Keratinocyte (primary cell): ENCODE results near the gene C3orf33. TPM values are rescaled to one million over a fixed set of nuclear protein-coding genes. Genes with fewer than 3 reads are reported as not detected.

Source experiments
- DNase-seq: peaks from one replicate; pipeline ENCODE4 v3.0.0-alpha.2; 2011; ENCODE audit warnings: low read depth, missing footprints, low spot score
- FAIRE-seq: peaks from 2 replicates; lab custom pipeline; 2011; peaks lifted over from hg19 to GRCh38; lab: Jason Lieb, UNC
- H2AFZ ChIP-seq: 2 replicates; pipeline ENCODE4 v1.6.0; 2012; ENCODE audit warnings: low read length, control low read depth, inconsistent platforms; ENCODE audit not compliant: control insufficient read depth
- H3K27ac ChIP-seq: 2 replicates; pipeline ENCODE4 v1.5.1; 2011; ENCODE audit warnings: low read length; ENCODE audit not compliant: control insufficient read depth, insufficient read depth
- H3K27me3 ChIP-seq: 3 replicates; pipeline ENCODE4 v1.6.0; 2011; ENCODE audit warnings: low read length; ENCODE audit not compliant: control insufficient read depth, insufficient read depth; ENCODE audit errors: extremely low read depth
- H3K36me3 ChIP-seq, 2 experiments: 2 replicates in 1 of 2; 3 replicates in 1 of 2; pipeline ENCODE4 v1.5.1; 2011; ENCODE audit warnings: low read length in 2 of 2, mild to moderate bottlenecking in 1 of 2; ENCODE audit not compliant: control insufficient read depth in 2 of 2, insufficient read depth in 2 of 2; ENCODE audit errors: extremely low read depth in 1 of 2
- H3K4me1 ChIP-seq: 3 replicates; pipeline ENCODE4 v1.5.1; 2011; ENCODE audit warnings: low read length; ENCODE audit not compliant: control insufficient read depth, insufficient read depth; ENCODE audit errors: extremely low read depth
- H3K4me2 ChIP-seq: 3 replicates; pipeline ENCODE4 v1.6.0; 2011; ENCODE audit warnings: low read depth, low read length; ENCODE audit not compliant: control insufficient read depth, insufficient read depth; ENCODE audit errors: extremely low read depth
- H3K4me3 ChIP-seq, 3 experiments: fragments of 200-600 bp in 1 of 3; sonication (generic) in 1 of 3; 2 replicates in 2 of 3; 3 replicates in 1 of 3; pipeline ENCODE4 v1.5.1; 2011 to 2016; ENCODE audit warnings: low read length in 3 of 3, mild to moderate bottlenecking in 3 of 3, control low read depth in 2 of 3, inconsistent platforms in 1 of 3, low read depth in 1 of 3, mixed read lengths in 1 of 3, mixed run types in 1 of 3, moderate library complexity in 1 of 3; ENCODE audit not compliant: control insufficient read depth in 2 of 3, insufficient read depth in 2 of 3; ENCODE audit errors: extremely low read depth in 1 of 3
- H3K79me2 ChIP-seq: 2 replicates; pipeline ENCODE4 v1.6.0; 2012; ENCODE audit warnings: low read length; ENCODE audit not compliant: control insufficient read depth, insufficient read depth
- H3K9ac ChIP-seq: 3 replicates; pipeline ENCODE4 v1.6.0; 2011; ENCODE audit warnings: low read length; ENCODE audit not compliant: control insufficient read depth, insufficient read depth; ENCODE audit errors: extremely low read depth
- H3K9me1 ChIP-seq: 3 replicates; pipeline ENCODE4 v1.6.0; 2011; ENCODE audit warnings: low read length; ENCODE audit not compliant: control insufficient read depth, insufficient read depth; ENCODE audit errors: extremely low read depth
- H3K9me3 ChIP-seq: 2 replicates; pipeline ENCODE4 v1.5.1; 2012; ENCODE audit warnings: low read depth, low read length; ENCODE audit not compliant: control insufficient read depth
- H4K20me1 ChIP-seq: 3 replicates; pipeline ENCODE4 v1.6.0; 2011; ENCODE audit warnings: low read length; ENCODE audit not compliant: control insufficient read depth, insufficient read depth; ENCODE audit errors: extremely low read depth
- CTCF ChIP-seq, 3 experiments: IDR thresholded peaks in 1 of 3; conservative IDR thresholded peaks in 1 of 3; optimal IDR thresholded peaks in 1 of 3; 2 replicates in 2 of 3; 3 replicates in 1 of 3; pipeline versions ENCODE3 to v1.5.1; 2011; ENCODE audit warnings: low read length in 3 of 3, mild to moderate bottlenecking in 3 of 3, moderate library complexity in 2 of 3, control low read depth in 1 of 3, inconsistent platforms in 1 of 3; ENCODE audit not compliant: insufficient read depth in 2 of 3; ENCODE audit errors: extremely low read depth in 1 of 3
- EZH2 ChIP-seq: IDR thresholded peaks from one replicate; pipeline ENCODE4 v1.6.1; 2012; ENCODE audit warnings: inconsistent platforms, mild to moderate bottlenecking, low read length, moderate library complexity
- dilution Hi-C: fragments of 300-500 bp; cut with MboI; formaldehyde crosslinking; loops from one replicate; pipeline ENCODE4 v1.7.0; 2020; ENCODE audit warnings: low sequenced_read_pairs; ENCODE audit not compliant: extremely low pct_ligation_motif_present
- polyA plus RNA-seq, 5 experiments: library from polyadenylated mRNA; depleted of rRNA in 3 of 5; stranded (reverse) in 3 of 5; stranded (forward) in 1 of 5; unstranded in 1 of 5; fragments of >200 nt; gene quantifications; 1 replicate in 1 of 5; 2 replicates in 3 of 5; 3 replicates in 1 of 5; pipeline versions ENCODE4 v1.2.1 to v1.2.3, GENCODE V29; 2011 to 2012; ENCODE audit warnings: missing spikeins in 2 of 5, low read depth in 1 of 5, low replicate concordance in 1 of 5

The C3orf33 gene
- polyA plus RNA-seq, 1 donor (not counting 4 experiments of a cell fraction or from before 2014, with no cell fraction given) = 2.9 TPM

GRCh38 chr3:155747946-155748290 is 58.2 kb downstream of the C3orf33 start:
- dilution Hi-C loops = no loop called here
- no peak for FAIRE-seq
- H3K27ac ChIP-seq = no peak overlapping the region

GRCh38 chr3:155747286-155747945 is 58.7 kb downstream of the C3orf33 start:
- H3K4me2 ChIP-seq = no peak overlapping the region
- H2AFZ ChIP-seq = no peak overlapping the region
- TF ChIP-seq CTCF (optimal IDR thresholded peaks at IDR 0.05 in 1 of 3, IDR thresholded peaks at IDR 0.05 in 1 of 3, conservative IDR thresholded peaks at IDR 0.05 in 1 of 3; ENCODE audit: extremely low read depth in 1 of 3, insufficient read depth in 2 of 3, low read length in 3 of 3) (no peak), EZH2 (no peak)
- dilution Hi-C loops = no loop called here
- H3K9me1 ChIP-seq = no peaks in the 10 kb centered on the region
- no peaks in the 10 kb centered on the region for H3K36me3 ChIP-seq
- H3K9ac ChIP-seq = no peak overlapping the region
- peaks cover 34% of the 10 kb centered on the region for H3K27me3 ChIP-seq
- DNase-seq = no peak
- H3K4me3 ChIP-seq = no peak overlapping the region
- FAIRE-seq = no peak
- peaks cover 13% of the 10 kb centered on the region for H3K4me1 ChIP-seq
- H3K9me3 ChIP-seq = no peaks in the 10 kb centered on the region
- H3K79me2 ChIP-seq = no peaks in the 10 kb centered on the region
- no peak overlapping the region for H3K27ac ChIP-seq
- no peaks in the 10 kb centered on the region for H4K20me1 ChIP-seq

More at GRCh38 chr3:155747946-155748290, 58.2 kb downstream of the C3orf33 start:
- Histone ChIP-seq H4K20me1 (no peaks in the 10 kb centered on the region), H3K9me1 (no peaks in the 10 kb centered on the region), H3K36me3 (no peaks in the 10 kb centered on the region), H3K27me3 (peaks cover 31% of the 10 kb centered on the region), H3K79me2 (no peaks in the 10 kb centered on the region), H3K4me2 (no peak overlapping the region), H2AFZ (no peak overlapping the region), H3K9me3 (no peaks in the 10 kb centered on the region), H3K4me1 (peaks cover 13% of the 10 kb centered on the region), H3K4me3 (no peak overlapping the region), H3K9ac (no peak overlapping the region)
- DNase-seq = no peak
- TF ChIP-seq EZH2 (no peak), CTCF (optimal IDR thresholded peaks at IDR 0.05 in 1 of 3, IDR thresholded peaks at IDR 0.05 in 1 of 3, conservative IDR thresholded peaks at IDR 0.05 in 1 of 3; ENCODE audit: extremely low read depth in 1 of 3, insufficient read depth in 2 of 3, low read length in 3 of 3) (no peak)
